GM18867 (cell line): ENCODE measurements around the gene PDSS1.
"Not testable (repeated sequence)": the region's sequence is repeated elsewhere in the genome, so short reads cannot be mapped to it uniquely, and the experiment has no call there.

Experiments
- ATAC-seq: cut with Tn5 transposase; IDR thresholded peaks from one replicate; pipeline ENCODE4 v1.9.1; 2021; ENCODE audit warnings: mild to moderate bottlenecking, moderate library complexity; ENCODE audit not compliant: unreplicated experiment

The PDSS1 gene

DNA sequence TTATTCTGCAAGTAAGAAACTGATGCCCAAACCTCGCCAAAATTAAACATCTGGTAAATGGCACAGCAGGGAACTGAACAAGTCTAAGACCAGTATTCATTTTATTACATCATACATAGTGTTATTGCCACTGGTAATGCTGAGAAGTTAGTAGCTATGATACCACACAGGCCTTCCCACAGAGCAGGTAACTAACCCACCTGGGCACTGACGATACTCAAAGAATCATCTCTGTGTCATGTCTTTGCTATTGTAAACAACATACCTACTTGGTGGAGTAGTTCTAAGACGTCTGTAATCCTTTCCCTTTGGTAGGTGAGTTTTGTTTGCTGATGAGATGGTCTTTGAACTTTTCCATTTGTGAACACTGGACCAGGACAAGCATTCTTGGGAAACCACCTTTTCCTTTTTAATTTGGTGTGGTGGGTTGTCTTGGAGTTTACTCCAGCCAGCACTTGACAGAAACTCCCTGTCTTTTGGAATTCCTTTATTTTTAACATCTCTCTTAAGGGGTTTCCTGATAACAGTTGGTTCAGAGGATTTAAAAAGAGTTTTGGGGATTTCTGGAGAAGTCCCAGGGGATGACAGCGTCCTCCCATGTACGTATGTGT lies 40.9 kb downstream of the PDSS1 start:
- no peak for ATAC-seq

- ATAC-seq: peak; percentile 54
These were observed 41.6 kb downstream of the PDSS1 start for GRCh38 chr10:26739071-26739631.

DNA sequence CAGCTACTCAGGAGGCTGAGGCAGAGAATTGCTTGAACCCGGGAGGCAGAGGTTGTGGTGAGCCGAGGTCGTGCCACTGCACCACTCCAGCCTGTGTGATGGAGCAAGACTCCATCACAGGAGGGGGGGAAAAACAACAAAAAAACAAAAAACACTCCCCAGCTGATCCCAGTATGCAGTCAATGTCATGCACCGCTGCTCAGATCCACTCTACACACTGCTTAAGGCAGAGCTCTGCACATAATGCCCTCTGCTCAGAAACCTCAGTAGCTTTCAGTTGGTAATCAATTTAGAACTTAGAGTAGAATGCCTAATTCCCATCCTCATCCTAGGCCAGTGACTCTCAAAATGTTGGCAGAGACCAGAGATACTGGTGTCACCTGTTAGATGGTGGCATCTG lies 43.9 kb downstream of the PDSS1 start:
- ATAC-seq: no peak

DNA sequence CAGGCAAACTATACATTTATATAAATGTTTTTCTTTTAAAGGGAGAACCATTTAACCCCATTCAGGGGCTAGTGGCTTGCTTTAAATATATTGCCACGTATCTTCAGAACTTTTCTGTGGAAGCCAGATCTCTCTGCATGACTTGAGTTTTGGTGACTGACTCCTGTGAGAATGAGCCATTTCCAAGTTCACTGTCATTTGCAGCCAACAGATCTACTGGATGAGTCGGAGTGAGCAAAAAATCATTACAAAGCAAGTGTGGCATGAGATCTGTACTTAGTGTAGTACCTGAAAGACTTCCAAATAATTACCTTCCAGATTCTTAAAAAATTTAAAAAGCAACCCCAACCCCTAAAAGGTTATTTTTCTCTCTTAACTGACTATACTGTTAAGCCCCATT lies 45.6 kb downstream of the PDSS1 start:
- ATAC-seq: no peak

GRCh38 chr10:26743841-26744240 lies 46.3 kb downstream of the PDSS1 start:
- no peak for ATAC-seq

DNA sequence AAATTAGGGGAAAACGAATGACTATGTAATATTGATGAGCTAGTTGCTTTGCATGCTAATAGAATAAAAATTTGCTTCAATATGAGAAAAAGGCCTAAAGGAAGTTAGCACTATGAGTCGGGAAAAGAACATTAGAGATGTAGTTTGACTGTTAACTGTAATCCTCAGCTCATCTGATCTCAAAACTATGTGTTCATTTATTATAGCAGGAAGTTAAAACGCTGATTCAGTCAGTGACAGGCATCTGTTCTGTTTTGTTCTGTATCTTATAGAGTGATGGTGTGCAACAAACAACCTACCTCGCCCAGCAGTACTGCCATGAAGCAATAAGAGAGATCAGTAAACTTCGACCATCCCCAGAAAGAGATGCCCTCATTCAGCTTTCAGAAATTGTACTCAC lies 48.6 kb downstream of the PDSS1 start:
- ATAC-seq: no peak

DNA sequence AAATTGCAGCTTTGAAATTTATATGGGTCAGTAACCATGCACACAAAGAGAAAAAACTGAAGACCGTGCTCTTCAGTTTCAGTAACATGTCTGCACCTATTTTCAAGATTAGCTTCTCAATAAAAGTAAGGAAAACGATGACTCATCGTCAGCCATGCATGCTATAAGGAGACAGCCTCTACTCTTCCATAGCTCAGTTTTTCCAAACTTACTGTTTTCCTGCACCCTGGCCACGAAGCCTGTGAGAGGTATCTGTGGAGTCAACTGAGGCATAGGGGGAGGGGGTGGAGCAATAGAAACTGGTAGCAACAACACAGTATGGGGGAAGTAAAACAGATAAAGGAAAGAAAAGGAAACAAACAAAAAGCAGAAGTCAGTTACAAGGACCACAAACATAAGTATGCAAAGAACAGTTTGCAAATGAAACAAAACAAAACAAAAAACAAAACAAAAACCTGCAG lies 58.0 kb downstream of the PDSS1 start:
- ATAC-seq: peak; percentile 97

DNA sequence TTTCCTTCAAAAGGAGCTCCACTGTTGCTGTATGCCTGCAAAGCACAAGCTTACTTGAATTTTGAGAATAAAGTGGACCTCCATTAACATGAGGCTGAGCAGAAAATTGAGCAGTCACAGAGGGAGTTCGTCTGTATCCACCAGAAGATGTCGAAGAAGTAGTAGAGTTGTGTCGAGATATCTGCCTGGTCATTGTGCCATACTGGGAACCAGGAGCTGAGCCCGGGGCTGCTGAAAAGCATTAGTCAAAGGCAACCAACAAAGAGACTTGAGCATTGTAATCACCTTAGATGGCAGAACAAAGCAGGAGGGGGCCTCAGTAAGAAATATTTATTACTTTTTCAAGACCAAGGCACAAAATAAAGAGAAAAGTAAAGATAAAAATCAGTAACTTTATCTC lies 61.5 kb downstream of the PDSS1 start:
- ATAC-seq: no peak

- ATAC-seq: no peak
These were observed 68.0 kb downstream of the PDSS1 start for GRCh38 chr10:26765549-26765948.

DNA sequence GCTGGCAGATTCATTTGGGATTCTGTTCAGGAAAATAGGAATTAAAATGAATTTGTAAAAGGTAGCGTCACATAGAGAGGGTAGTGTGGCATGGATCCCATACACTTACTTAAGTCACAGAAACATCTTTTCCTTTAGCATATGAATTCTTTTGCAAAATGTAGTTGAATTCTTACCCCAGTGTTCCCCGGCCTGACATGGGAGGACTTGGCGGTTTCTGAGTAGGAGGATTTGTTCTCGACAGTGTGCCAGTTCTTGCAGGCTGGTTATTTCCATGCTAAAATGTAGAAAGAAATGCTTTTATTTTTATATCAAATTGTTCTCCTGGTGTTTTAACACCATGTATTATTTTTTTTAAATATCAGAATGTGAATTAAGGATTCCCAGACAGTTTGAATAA lies 72.6 kb downstream of the PDSS1 start:
- ATAC-seq: no peak

GRCh38 chr10:26773633-26774032 lies 76.1 kb downstream of the PDSS1 start:
- ATAC-seq: no peak

DNA sequence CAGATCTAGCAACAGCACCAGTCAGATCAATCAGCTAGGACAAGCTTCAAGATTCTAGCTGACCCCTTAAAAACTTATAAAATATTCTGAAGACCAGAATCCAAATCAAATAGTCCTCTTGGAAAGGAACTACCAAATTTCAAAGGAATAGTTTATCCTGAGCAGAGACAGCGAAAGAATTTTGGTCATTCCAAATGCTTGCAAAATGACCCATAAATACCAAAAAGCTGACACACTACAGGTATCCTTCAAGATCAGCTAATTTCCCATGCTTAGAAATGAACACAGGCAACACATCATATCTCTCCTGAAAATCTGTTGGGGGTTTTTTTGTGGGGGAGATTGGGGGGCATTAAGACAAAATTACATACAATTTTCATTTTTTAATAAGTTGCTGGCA lies 78.8 kb downstream of the PDSS1 start:
- no peak for ATAC-seq

DNA sequence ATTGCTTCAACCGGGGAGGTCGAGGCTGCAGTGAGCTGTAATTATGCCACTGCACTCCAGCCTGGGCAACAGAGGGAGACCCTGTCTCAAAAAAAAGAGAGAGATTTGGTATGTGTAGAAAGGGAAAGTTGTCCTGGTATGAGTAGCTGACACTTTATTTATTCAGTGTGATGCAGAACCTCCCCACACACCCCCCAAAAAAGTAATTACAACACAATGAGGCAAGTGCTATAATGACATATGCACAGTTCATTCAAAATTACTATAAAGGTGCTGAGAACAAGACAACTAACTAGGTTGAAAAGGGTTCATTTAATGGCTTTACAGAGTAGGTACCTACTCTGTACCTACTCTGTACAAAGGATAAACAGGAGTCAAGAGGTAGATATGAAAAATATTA lies 80.2 kb downstream of the PDSS1 start:
- ATAC-seq: no peak

GRCh38 chr10:26779176-26779860 lies 81.8 kb downstream of the PDSS1 start:
- ATAC-seq: no peak

DNA sequence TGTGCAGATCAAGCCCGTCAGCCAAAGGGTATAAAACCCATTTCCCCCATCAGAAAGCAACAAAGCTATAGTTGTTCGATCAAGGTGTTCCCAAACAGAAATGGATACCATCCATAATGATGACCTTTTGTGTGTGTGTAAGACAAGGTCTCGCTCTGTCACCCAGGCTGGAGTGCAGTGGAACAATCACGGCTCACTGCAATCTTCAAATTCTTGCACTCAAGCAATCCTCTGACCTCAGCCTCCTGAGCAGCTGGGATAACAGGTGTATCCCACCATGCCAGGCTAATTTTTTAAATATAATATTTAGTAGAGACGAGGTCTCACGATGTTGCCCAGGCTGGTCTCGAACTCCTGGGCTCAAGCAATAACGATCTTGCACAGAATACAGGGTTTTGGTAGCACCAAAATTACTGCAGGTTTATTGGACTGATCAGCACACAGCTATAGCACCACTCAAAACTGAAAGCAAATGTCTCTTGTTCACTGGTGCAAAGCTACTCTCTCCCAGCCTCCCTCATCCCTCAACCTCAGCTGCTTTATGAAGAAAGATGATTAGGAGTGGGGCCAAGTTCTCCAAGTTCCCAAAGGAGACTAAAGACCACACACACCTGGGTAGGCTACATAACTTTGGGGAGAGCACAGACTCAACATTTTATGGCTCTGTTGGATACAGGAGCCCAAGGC lies 82.7 kb downstream of the PDSS1 start:
- peak; percentile 48 for ATAC-seq

- ATAC-seq: peak; percentile 69
These were observed 83.5 kb downstream of the PDSS1 start for GRCh38 chr10:26780793-26781601.

DNA sequence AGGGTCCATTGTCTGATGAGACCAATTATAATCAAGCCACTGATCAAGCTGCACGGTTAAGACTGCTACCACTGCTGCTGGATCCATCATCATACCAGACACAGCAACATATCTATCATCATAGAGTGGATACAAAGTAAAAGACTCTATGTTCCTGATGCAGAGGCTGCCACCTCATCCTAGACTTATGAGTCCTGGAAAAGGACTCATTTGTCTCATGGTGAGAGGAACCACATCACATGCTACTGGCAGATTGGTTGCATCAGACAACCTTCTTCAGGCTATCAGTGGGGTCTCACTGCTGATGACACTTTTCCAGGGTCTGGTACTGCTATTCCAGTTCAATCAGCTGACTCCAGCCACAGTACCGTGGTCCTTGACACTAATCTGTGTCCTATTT lies 84.3 kb downstream of the PDSS1 start:
- ATAC-seq: peak; percentile 1

DNA sequence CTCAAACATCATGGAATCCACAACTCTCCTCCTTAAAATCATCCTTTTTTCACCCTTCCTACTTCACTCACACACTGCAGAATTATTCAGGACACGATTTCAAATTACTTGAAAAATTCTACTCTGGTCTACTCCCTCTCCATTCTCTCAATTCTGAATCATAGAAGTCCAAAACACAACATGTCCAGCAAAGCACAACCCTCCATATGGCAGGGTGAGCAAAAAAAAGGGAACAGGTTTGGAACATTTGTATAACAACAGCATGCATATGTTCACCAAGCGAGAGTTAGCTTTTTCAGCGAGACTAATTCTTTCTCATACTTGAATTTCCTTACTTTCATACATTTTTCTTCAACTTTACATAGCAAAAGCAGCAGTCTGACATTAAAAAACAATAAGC lies 89.9 kb downstream of the PDSS1 start:
- ATAC-seq: no peak

DNA sequence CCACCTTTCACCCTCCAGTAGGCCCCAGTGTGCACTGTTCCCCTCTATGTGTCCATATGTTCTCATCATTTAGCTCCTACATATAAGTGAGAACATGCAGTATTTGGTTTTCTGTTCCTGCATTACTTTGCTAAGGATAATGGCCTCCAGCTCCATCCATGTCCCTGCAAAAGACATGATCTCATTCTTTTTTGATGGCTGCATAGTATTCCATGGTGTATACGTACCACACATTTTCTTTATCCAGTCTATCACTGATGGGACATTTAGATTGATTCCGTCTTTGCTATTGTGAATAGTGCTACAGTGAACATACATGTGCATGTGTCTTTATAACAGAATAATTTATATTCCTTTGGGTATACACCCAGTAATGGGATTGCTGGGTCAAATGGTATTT lies 92.3 kb downstream of the PDSS1 start:
- not testable (repeated sequence) for ATAC-seq

- ATAC-seq: no peak
These were observed 92.9 kb downstream of the PDSS1 start for GRCh38 chr10:26790221-26790995.
